Ectodermal cell (in vitro differentiated cells): ENCODE data around the gene CHD9.

Source experiments
- H3K27ac ChIP-seq: 2 replicates; pipeline ENCODE4 v1.7.0; 2013; ENCODE audit warnings: mild to moderate bottlenecking, low read depth, low read length; ENCODE audit not compliant: insufficient read depth, poor library complexity, severe bottlenecking
- H3K27me3 ChIP-seq: 2 replicates; pipeline ENCODE4 v1.7.0; 2013; ENCODE audit warnings: mild to moderate bottlenecking, low read length; ENCODE audit not compliant: insufficient read depth, control insufficient read depth, poor library complexity, severe bottlenecking
- H3K36me3 ChIP-seq: one replicate; pipeline ENCODE4 v1.7.0; 2013; ENCODE audit warnings: low read length; ENCODE audit not compliant: control insufficient read depth, insufficient read depth
- H3K4me1 ChIP-seq: one replicate; pipeline ENCODE4 v1.7.0; 2013; ENCODE audit warnings: low read length; ENCODE audit not compliant: control insufficient read depth, insufficient read depth
- H3K4me3 ChIP-seq: 2 replicates; pipeline ENCODE4 v1.7.0; 2013; ENCODE audit warnings: low read depth, low read length, control low read depth; ENCODE audit not compliant: insufficient read depth
- H3K9me3 ChIP-seq: 2 replicates; pipeline ENCODE4 v1.7.0; 2013; ENCODE audit warnings: mild to moderate bottlenecking, low read length, moderate library complexity; ENCODE audit not compliant: control insufficient read depth
- WGBS, 2 experiments: methylation state at CpG; one replicate each; pipeline ENCODE4 v1.1.7; 2013; ENCODE audit warnings: missing lambda C conversion rate in 2 of 2; 5-methylcytosine and 5-hydroxymethylcytosine counted together

CHD9 gene

GRCh38 chr16:53092284-53092683 lies 37.5 kb downstream of the CHD9 start:
- no peaks in the 10 kb centered on the region for H3K27me3 ChIP-seq
- H3K4me1 ChIP-seq, result peaks cover 19% of the 10 kb centered on the region
- H3K9me3 ChIP-seq, result no peaks in the 10 kb centered on the region
- no peak overlapping the region for H3K4me3 ChIP-seq
- no peaks in the 10 kb centered on the region for H3K36me3 ChIP-seq
- 38 to 46% methylated on average over 2 of the region's 2 CpGs for WGBS, 2 experiments
- no peak overlapping the region for H3K27ac ChIP-seq

DNA sequence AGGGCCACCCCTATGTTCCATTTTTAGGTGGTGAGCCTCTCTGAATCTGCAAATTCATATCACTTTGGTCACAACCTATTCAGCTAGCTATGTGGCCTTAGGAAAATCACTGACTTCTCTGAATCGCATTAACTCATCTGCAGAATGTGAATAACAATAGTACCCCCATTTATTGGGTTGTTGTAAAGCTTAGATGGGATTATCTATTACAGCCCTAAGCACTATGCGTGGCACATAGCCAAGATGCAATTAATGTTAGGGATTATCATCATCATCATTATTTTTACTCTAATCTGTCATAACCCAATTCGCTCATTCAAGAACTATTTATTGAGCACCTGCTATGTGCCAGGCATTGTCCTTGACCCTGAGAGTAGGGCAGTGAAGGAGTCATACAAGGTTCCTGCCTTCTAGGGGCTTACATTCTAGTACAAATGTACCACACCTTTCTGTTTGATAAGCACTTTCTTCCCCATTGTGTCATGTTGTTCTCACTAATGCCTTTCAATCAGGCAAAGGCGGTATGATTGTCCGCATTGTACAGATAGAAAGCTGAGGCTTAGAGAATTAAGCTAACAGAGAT lies 38.5 kb downstream of the CHD9 start:
- no peak overlapping the region for H3K27ac ChIP-seq
- H3K4me1 ChIP-seq, result peaks cover 19% of the 10 kb centered on the region
- no peak overlapping the region for H3K4me3 ChIP-seq
- H3K36me3 ChIP-seq, result no peaks in the 10 kb centered on the region
- H3K9me3 ChIP-seq, result no peaks in the 10 kb centered on the region
- H3K27me3 ChIP-seq, result no peaks in the 10 kb centered on the region
- 93 to 95% methylated on average over 5 of the region's 5 CpGs for WGBS, 2 experiments

- H3K27me3 ChIP-seq, result no peaks in the 10 kb centered on the region
- no peaks in the 10 kb centered on the region for H3K9me3 ChIP-seq
- no peak overlapping the region for H3K27ac ChIP-seq
- no peak overlapping the region for H3K4me3 ChIP-seq
- peaks cover 24% of the 10 kb centered on the region for H3K4me1 ChIP-seq
- no peaks in the 10 kb centered on the region for H3K36me3 ChIP-seq
- WGBS, 2 experiments, result 81% methylated on average over 10 of the region's 10 CpGs
These were observed 39.3 kb downstream of the CHD9 start for GRCh38 chr16:53094013-53094630.

DNA sequence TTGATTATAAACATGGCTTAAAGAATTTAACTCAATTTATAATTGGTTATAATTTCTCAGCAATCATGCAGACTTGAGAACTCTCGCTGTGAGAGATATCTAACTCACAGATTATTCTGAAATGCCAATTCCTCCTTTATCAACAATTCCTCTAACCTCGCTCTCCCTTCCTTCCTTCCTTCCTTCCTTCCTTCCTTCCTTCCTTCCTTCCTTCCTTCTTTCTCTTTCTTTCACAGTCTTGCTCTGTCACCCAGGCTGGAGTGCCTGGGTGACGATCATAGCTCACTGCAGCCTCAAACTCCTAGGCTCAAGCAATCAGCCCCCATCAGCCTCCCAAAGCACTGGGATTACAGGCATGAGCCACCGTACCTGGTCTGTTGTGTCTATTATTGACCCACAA lies 42.4 kb downstream of the CHD9 start:
- H3K27ac ChIP-seq, result no peak overlapping the region
- H3K27me3 ChIP-seq, result no peaks in the 10 kb centered on the region
- H3K36me3 ChIP-seq, result no peaks in the 10 kb centered on the region
- H3K4me3 ChIP-seq, result no peak overlapping the region
- H3K4me1 ChIP-seq, result peaks cover 16% of the 10 kb centered on the region
- H3K9me3 ChIP-seq, result no peaks in the 10 kb centered on the region
- 68 to 71% methylated on average over 4 of the region's 4 CpGs for WGBS, 2 experiments

DNA sequence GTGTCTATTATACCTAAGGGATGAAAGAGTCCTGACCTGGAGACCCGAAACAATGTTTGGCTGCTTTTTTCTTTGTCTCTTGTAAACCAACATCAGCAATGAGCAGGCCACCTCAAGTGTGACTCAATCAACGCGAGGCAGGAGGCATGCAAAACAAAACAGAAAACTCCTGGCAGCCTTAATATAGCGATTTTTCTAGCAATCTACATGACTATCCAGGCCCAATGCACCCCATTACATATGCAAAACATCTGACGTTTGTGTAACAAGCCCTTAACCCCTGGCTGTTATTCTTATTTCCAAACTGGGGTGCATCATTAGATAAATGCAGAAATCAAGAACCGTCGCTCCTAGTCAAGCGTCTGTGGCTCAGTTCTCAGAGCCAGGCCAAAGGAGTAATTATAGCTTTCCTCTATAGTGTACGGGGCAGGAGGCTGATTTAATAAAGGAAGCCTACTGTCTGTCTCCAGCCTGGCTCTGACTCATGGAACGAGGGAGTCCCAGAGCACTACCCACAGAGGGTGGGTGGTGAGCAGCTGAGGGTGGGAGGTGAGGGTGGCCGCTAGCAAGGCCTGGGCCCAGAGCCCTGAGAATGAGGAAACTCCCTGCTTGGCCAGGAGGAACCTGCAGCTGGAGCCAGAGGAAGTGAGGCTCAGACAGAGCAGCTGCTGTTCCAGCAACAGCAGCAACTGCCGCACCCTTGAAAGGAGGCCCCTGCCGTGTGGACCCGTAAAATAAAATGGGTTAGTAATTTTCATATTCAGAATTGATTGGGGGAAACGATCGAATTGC lies 43.9 kb downstream of the CHD9 start:
- Histone ChIP-seq H3K27me3 (no peaks in the 10 kb centered on the region), H3K27ac (peak overlapping the region; percentile 76), H3K9me3 (no peaks in the 10 kb centered on the region), H3K36me3 (no peaks in the 10 kb centered on the region), H3K4me3 (no peak overlapping the region), H3K4me1 (peaks cover 16% of the 10 kb centered on the region)
- WGBS, 2 experiments, result 28 to 29% methylated on average over 16 of the region's 16 CpGs

DNA sequence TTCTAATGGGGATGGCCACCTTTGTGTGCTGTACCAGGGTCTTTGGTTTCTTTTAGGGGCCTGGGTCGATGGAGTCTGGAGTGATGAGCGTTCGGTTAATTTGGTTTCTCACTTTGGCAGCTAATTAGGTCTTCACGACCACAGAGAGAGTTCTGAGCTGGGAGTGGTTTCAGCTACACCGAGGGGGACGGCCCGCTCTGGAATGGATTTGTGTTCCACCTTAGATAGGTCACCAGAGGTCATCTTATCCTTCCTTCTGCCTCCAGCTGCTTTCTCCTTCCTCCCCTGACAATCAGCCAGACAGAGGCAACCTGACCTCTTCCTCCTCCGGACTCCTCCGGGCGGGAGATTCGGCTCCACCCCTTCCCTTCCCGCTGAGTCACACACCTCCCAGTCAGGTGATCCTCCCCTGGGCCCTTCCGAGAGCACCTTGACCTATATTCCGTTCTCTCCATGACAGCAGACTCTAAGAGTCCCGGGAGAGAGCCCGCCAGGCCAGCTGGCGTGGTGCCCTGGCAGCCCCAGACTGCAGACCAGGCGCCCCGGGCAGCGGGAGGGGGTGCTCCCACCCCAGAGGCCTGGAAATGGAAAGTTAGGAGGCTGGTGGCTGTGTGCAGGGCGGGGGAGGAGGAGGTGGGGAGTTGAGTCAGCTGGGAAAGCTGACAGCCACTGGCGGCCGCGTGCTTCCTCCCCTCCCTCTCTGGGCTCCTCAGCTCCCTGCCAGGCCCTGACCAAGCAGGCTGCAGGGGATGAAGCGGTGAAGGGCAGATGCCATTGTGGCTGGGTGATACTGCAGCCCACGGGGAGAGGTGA lies 44.7 kb downstream of the CHD9 start:
- H3K27ac ChIP-seq, result peak overlapping the region; percentile 76
- H3K36me3 ChIP-seq, result no peaks in the 10 kb centered on the region
- H3K9me3 ChIP-seq, result no peaks in the 10 kb centered on the region
- H3K4me3 ChIP-seq, result peak overlapping the region; percentile 35
- 4 to 5% methylated on average over 26 of the region's 26 CpGs for WGBS, 2 experiments
- H3K4me1 ChIP-seq, result peaks cover 16% of the 10 kb centered on the region
- H3K27me3 ChIP-seq, result no peaks in the 10 kb centered on the region

GRCh38 chr16:53100131-53100748 lies 45.4 kb downstream of the CHD9 start:
- Histone ChIP-seq H3K27ac (no peak overlapping the region), H3K4me1 (peaks cover 16% of the 10 kb centered on the region), H3K4me3 (no peak overlapping the region), H3K36me3 (no peaks in the 10 kb centered on the region), H3K9me3 (no peaks in the 10 kb centered on the region), H3K27me3 (no peaks in the 10 kb centered on the region)
- 65 to 75% methylated on average over 9 of the region's 9 CpGs for WGBS, 2 experiments

DNA sequence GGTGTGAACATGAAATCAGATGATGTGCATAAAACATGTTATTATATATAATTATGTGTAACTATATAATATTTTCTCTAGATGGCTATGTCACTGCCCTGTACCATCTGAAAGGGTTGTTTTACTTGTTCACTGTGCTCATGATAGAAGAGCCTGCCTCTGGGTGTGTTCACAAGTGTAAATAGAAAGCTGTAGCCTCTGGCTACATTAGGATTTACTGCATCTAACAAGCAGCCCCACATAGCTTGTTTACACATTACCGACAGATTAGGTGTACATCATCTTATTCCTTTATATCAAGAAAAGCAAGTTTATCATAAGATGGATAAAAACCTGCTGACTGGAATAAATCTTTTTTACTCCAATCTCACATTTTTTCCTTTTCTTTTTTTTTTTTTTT lies 46.1 kb downstream of the CHD9 start:
- Histone ChIP-seq H3K4me3 (no peak overlapping the region), H3K27ac (no peak overlapping the region), H3K36me3 (no peaks in the 10 kb centered on the region), H3K27me3 (no peaks in the 10 kb centered on the region), H3K9me3 (no peaks in the 10 kb centered on the region), H3K4me1 (peaks cover 16% of the 10 kb centered on the region)
- 89 to 93% methylated on average over 1 of the region's 1 CpG for WGBS, 2 experiments

DNA sequence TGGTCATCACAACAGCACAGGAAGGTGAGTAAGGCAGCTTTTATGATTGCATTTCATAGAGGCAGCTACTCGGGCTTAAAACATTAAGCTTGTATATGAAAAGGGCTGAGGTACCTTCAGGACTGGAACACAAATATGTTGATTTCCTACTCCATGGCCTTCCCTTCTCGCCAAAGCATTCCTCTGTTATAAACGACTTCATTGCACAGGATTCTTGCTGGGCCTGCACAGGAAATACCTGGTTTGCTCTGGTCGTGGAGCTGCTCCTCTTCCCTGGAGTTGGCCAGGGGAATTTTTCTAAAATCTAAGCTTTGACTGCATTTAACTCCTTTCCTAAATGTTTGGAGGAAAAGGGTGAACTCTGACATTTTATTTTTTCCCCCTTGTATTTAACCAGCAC lies 49.0 kb downstream of the CHD9 start:
- peaks cover 12% of the 10 kb centered on the region for H3K4me1 ChIP-seq
- WGBS, 2 experiments, result 89 to 90% methylated on average over 4 of the region's 4 CpGs
- H3K36me3 ChIP-seq, result no peaks in the 10 kb centered on the region
- no peaks in the 10 kb centered on the region for H3K9me3 ChIP-seq
- no peak overlapping the region for H3K27ac ChIP-seq
- H3K4me3 ChIP-seq, result no peak overlapping the region
- H3K27me3 ChIP-seq, result no peaks in the 10 kb centered on the region
